CD4-positive, alpha-beta T cell treated with Interleukin-2 at 100 ng/mL for 4 hours (primary cell): ENCODE results near the gene DDO.
"Not testable (repeated sequence)": the region's sequence is repeated elsewhere in the genome, so short reads cannot be mapped to it uniquely, and the experiment has no call there.

Source experiments
- DNase-seq: peaks from one replicate; pipeline ENCODE4 v3.0.0-alpha.2; 2020; ENCODE audit warnings: low spot score

DDO gene

DNA sequence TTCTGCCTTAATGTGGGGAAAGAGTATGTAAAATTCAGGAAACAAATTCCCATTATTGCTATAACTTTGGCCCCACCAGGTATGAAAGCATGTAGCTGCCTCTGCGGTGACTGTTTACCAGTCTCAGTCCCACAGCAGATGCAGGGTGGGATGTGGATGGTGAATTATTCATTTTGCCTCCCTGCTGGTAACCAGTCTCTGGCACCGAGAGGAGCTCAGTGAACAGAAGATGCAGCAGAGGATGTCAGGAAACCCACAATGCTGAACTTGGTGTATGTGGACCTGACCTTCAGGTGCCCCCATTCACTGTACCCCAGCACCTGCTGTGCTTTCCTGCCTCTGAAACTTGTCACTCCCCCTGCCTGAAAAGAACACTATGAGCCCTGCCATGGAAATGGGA is 48.4 kb downstream of the DDO start:
- no peak for DNase-seq

GRCh38 chr6:110366256-110366655 is 49.1 kb downstream of the DDO start:
- DNase-seq: no peak

GRCh38 chr6:110364364-110365105 is 50.8 kb downstream of the DDO start:
- no peak for DNase-seq

GRCh38 chr6:110363748-110364147 is 51.6 kb downstream of the DDO start:
- no peak for DNase-seq

- DNase-seq: no peak
These were observed 54.7 kb downstream of the DDO start for GRCh38 chr6:110360676-110361075.

DNA sequence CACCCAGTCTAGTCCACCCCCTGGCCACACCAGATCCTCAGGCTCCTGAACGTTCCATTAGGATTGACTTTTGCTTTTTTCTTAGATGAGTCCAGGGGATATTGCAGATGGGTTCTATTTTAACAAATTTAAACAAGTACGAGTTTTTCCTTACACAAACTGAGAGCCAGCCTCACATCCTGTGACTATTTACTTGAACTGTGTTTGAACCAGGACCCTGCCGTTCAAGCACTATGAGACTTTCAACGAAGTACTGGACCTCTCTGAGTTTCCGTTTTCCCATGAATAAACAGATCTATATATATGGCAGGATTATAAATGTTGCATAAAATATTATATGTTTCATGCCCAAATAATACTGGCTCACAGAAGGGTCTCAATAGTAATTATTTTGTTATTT is 55.8 kb downstream of the DDO start:
- DNase-seq: no peak

DNA sequence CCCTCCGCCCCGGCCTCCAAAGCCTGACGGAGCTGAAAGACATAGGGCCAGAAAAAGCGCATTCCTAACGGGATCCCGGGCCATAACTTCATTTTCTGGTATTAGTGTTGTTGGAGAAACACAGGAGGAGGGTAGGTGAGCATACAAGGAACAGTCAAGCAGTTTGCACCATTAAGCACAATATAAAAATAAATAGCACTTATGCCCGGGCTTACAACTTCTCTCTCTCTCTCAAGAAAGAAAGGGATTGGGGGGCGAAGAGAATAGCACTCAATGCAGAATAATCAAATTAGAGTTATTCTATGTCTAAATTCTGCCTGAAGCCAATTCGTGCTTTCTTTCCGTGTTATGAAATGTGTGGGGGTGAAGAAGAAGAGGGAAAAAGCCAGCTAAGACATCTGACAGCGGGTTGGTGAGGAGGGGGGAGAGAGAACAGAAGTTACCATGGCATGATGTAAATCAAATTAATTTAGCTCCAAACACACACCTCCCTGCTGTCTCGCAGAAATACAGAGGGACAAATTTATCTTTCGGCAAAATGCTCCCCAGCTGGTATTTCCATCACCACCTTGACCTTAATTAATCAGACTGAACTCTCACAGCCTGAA is 56.7 kb downstream of the DDO start:
- no peak for DNase-seq

DNA sequence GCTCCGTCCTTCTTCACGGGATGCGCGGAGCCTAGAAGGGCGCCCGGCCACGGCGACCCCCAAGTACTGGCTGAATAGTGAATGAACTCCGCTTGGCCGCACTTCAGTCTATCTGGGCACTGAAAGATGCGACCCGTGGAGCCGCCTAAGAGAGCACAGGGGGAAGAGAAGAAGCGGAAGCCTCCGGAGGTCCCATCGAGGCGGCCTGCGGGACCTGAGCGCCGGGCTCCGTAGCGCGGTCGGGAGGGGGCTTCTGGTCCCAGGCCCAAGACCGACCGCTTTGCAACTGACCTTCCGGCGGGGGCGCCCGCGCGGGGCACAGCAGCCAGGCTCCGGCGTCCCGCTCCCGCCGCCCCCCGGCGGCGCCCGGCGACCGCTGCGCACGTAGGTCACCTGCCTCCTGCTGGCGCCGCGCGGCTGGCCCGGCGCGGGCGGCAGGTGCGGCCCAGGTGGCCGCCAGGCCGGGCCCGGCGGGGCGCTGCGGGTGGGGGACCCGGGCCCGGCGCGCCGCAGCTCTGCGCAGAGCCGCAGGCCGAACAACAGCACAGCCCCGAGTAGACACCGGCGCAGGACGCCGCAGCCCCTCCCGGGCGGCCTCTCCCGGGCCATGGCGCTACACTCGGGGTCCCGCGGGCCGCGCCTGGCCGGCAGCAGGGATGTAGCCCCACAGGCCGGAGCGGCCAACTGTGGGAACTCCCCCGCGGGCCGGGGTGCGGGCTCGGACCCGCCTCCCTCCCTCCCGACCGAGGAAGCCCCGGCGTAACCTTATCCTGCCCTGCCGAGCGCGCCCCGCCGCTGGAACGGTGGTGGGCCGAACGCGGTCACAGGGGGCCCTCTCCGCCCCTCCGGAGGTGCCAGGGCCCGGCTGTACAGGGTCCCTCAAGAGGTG is 57.5 kb downstream of the DDO start, which contains the start of gene METTL24:
METTL24 (minus strand) TSS at position 686 of the 889 bp plus-strand sequence; CDS start at position 609, 77 bp downstream.
- no peak for DNase-seq

- no peak for DNase-seq
These were observed 58.1 kb downstream of the DDO start for GRCh38 chr6:110357298-110357663.

- DNase-seq: no peak
These were observed 58.6 kb downstream of the DDO start for GRCh38 chr6:110356778-110357177.

- DNase-seq: no peak
These were observed 59.6 kb downstream of the DDO start for GRCh38 chr6:110355727-110356126.

- DNase-seq: no peak
These were observed 60.4 kb downstream of the DDO start for GRCh38 chr6:110355022-110355421.

DNA sequence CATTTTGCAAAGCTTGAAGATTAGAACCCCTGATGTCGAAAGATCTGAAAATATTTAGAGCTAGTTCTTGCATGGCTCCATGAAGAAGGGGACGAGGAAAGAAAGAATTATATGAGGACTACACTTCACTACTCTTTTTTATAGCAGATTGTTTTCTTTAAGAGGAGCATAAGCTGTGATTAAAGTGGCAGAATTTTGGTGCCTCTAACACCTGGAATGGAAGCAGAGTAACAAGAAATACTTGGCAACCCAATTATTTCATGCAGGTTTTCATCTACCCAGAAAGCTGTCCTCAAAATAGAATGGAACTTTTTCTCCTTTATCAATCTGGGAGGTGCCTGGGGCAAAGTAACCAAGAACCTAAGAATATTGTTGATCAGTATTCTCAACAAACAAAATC is 61.2 kb downstream of the DDO start:
- no peak for DNase-seq

GRCh38 chr6:110353457-110354001 is 61.8 kb downstream of the DDO start:
- no peak for DNase-seq

DNA sequence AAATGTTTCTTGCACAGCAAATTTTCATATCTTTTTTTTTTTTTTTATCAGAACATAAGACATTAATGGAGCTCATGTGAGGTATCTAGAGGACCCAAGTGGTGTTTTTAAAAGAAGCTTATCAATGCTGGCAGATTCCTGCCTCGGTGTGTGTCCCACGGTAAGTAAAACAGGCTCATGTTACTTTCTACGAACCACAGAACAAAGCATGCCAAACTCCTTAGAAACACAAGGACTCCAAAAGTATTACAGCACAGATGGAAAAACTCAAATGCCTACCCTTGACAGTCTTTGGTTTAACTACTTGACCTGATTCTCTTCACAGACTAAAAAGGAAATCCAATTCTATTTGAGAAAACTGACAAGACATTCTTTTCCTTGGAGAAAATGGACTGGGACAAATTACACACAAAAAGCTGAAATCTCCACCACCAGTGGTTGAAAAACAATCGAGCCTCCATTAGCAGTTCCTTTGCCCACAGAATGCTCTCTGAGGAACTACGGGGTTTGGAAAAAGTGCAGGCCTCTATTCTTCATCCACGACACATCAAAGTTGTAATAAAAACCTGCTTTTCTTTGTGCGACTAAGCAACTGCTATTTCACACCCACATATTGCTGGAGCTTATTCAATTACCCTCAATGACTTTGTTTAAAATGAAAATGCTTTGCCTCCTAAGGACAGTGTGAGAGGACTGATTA is 62.7 kb downstream of the DDO start:
- DNase-seq: no peak

DNA sequence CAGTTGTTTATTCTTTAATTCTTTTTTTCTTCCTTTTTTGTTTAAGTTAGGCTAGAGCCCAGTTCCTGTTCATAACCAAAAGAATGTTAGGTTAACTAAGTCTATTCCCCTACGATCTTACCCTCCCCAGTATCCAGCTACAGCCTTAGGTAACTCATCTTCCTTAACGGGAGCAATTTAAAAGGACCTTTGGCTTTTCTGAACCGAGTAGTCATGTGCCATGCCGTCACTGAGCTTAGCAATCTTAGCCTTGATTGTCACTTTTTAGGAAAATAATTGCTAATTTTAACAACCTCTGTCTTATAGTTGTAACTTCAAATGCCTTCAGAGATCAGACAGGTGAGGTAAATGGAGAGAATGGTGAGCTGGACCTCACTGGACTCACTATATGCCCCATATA is 63.4 kb downstream of the DDO start:
- DNase-seq: no peak

DNA sequence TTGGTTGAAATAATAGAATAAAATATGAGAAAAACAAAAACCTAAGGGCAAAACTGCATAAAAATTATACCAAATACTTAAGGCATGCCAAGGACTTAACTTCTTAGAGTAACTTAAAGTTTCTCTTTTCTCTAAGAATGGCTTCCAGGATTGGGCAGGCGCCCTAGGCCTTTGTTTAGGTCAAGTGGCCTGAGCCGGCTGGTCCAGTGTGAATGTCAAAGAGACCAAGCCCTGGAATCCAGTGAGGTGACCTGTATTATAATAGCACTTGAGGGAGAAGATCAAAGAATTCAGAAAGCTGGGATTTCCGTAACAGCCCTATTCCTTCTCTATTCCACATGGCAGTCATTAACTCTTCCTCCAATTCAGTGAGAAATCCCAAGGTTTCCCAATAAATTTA is 63.8 kb downstream of the DDO start:
- DNase-seq: no peak

- DNase-seq: not testable (repeated sequence)
These were observed 64.8 kb downstream of the DDO start for GRCh38 chr6:110350593-110350992.

DNA sequence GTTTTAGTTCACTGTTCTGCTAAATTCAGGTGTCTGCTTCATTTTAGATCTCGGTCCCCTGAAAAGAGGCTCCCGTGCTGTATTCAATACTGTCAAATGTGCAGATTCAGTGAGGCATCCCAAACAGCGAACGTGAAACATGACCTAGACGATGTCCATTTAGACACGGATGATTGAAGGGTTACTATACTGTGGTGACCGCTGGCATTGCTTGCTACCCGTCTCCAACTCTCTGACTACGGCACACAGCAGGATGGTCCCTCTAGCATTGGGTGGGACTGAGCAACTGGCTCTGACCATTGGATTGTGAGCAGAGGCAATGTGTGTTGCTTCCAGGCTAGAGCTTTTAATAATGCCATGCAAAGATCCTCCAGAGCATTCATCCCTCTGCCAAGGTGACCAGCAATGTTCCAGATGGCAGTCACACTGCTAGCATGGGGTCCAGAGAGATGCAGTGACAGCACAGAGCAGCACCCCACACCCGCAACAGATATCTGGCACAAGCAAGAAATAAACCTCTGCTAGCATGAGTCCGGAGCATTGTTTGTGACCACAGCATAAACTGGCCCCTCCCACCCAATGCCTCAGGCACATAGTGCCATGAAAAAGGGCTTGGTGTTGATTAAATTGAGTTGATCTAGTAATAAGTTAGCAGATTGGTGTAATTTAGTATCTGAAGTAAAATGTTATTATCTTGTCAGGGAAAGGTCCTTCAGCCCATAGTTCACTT is 66.2 kb downstream of the DDO start:
- DNase-seq: no peak

- no peak for DNase-seq
These were observed 70.3 kb downstream of the DDO start for GRCh38 chr6:110345025-110345424.

- DNase-seq: no peak
These were observed 72.6 kb downstream of the DDO start for GRCh38 chr6:110342759-110343158.
